Fibroblast of the aortic adventitia (primary cell): ENCODE data around the gene ARL13A. TPM values are rescaled to one million over a fixed set of nuclear protein-coding genes. Genes with fewer than 3 reads are reported as not detected.

Experiments used
- DNase-seq: peaks from one replicate; pipeline ENCODE4 v3.0.0-alpha.2; 2010; ENCODE audit warnings: low read depth
- H3K4me3 ChIP-seq: 2 replicates; pipeline ENCODE4 v1.5.1; 2011; ENCODE audit warnings: low read depth, mild to moderate bottlenecking, control low read depth, low read length, moderate library complexity
- total RNA-seq: library from RNA; depleted of rRNA; stranded (reverse); fragments of >200 nt; gene quantifications from 2 replicates; pipeline ENCODE4 v1.2.3, GENCODE V29; 2012; ENCODE audit warnings: low replicate concordance
- TF ChIP-seq, protein P1 (sequence below): IDR thresholded peaks from 2 replicates; pipeline ENCODE4 v1.5.1; 2011; ENCODE audit warnings: mild to moderate bottlenecking, low read length, control low read depth, inconsistent platforms; ENCODE audit not compliant: insufficient read depth

ARL13A gene
- total RNA-seq = not detected in 2 replicates

DNA sequence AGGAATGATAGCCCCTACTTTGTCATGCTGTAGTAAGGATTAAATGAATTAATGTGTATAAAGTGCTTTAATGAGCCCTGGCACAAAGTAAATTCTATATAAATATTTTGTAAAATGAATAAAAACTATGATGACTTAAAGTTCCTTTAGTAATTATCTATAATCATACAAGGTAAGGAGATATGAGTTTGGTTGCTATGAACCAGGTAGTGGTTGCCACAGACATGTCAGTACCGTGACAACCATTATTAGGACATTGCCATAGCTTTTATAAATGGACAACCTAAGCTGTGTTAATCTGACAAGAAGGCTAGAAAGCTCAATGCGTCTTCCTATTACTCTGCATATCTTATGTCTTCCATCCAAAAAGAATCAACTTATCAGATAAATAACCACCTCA lies at the start of gene ARL13A:
ARL13A (plus strand) TSS at position 301 of the 400 bp plus-strand sequence. CDS start 3,982 bp downstream, outside the sequence.
- TF ChIP-seq, protein P1, sequence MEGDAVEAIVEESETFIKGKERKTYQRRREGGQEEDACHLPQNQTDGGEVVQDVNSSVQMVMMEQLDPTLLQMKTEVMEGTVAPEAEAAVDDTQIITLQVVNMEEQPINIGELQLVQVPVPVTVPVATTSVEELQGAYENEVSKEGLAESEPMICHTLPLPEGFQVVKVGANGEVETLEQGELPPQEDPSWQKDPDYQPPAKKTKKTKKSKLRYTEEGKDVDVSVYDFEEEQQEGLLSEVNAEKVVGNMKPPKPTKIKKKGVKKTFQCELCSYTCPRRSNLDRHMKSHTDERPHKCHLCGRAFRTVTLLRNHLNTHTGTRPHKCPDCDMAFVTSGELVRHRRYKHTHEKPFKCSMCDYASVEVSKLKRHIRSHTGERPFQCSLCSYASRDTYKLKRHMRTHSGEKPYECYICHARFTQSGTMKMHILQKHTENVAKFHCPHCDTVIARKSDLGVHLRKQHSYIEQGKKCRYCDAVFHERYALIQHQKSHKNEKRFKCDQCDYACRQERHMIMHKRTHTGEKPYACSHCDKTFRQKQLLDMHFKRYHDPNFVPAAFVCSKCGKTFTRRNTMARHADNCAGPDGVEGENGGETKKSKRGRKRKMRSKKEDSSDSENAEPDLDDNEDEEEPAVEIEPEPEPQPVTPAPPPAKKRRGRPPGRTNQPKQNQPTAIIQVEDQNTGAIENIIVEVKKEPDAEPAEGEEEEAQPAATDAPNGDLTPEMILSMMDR = no peak
- DNase-seq = no peak
- H3K4me3 ChIP-seq = no peak within 1 kb of the TSS

DNA sequence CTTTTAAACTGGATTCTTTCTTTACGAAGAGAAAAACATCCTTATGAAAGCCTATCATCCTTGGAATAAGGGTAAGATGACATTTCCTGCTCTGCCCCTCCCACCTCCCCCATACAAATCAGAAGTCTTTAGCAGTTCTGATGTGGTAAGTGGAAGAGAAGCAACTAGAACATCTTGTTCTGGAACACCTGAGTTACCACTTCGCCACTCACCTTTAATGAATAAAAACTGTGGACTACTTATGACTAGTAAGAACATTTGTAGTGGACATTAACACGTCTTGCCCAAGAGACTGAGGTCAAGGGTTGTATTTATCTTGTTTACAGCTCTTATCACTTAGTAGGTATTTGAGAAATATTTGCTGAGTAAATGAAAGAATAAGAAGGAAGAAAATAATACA lies 45.1 kb upstream of the ARL13A start:
- no peak overlapping the region for H3K4me3 ChIP-seq
- DNase-seq = no peak
- TF ChIP-seq, protein P1 = no peak

DNA sequence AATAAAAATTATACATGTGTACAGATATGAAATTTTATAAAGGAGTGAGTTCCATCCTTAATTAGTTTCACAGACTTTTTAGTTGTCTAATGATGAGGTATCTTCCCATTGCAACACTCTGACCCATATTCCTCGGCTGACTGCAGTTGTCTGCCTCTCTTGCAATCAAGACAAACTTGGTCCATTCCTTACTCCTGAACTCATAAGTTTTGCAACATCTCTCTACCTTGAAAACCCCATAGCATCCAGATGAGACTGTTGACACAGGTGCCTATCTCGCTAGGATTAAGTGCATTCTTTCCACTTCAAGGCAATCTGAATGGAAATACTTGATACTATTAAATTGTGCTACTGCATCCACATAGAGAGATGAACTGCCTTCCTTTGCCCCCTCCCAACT lies 43.1 kb upstream of the ARL13A start:
- TF ChIP-seq, protein P1 = no peak
- DNase-seq = no peak
- H3K4me3 ChIP-seq = no peak overlapping the region

DNA sequence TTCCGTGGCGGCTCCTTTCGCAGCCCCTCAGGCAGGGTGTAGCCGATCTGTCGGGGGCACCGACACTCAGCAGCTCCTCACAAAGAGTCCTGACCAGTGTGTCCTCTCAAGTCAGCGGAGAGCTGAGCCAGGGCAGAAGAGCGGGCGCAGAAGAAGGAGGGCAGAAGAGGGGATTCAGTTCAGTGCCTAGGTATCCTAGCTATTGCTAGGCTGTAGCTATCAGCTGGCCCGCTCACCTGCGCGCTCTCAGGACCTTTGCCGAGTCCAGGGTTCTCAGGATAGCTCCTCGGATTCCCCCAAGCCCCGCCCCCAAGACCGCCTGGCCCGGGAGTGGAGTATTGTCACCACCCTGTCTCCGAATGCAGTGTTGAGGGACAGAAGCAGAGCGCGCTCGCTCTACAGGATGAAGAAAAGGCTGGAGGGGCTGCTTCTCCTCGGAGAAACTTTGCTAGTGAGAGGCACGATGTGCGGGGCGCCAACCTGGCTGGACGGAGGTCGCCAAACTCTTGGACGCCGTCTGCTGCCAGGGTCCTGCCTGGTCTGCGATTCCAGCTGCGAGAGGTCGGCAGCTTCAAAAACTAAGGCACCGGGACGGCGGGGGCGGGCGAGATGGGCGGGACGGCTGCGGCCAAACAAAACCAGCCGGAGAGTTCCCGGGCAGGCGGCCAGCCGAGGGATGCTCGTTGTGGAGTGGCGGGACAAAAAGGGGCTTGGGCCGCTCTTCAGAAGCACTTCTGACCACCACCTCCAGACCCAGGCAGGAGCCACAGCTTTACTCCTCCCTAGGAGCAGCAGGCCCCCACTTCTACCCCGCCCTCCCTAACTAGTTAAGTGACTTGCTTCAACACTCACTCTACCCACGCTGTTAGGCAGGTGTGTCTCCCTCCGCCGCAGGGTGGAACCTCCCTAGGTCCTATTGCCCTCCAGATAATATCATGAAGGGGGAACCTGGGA lies 40.6 kb upstream of the ARL13A start, which contains the start of gene XKRX:
XKRX (minus strand) TSS at position 258 of the 954 bp plus-strand sequence. CDS start 613 bp downstream, outside the sequence.
- DNase-seq = no peak
- TF ChIP-seq, protein P1 = no peak
- peak within 1 kb of the TSS; percentile 60 for H3K4me3 ChIP-seq

DNA sequence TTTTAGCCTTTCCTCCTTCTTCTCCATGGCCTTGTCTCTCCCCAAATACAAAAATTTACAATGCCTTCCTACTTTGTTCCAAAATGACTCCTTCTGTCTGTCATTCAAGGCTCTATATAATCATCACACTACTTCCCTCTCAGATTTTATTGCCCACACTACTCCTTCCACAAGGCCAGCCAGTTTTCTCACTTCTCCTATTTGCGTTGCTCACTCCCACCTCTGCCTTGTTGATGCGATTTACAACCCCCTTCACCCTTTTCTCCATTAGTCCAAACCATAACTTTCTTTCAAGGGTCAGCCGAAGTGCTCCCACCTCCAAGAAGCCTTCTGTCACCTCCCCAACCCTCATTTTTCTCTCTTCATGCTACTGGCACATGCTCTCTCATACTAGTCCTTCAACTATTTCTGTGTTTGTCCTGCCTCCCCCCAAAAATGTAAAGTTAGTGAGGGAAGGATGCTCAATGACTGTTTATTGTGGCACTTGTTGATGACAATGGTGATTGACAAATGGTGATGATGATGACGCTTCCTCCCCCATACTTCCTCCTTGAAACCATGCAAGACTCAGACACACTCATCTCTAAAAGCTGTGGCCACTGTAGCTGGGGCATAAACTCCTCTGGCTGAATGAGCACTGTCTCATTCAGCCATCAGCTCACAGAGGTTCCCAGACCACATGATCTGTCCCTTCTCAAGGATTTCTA lies 38.1 kb upstream of the ARL13A start:
- H3K4me3 ChIP-seq = no peak overlapping the region
- TF ChIP-seq, protein P1 = no peak
- no peak for DNase-seq

DNA sequence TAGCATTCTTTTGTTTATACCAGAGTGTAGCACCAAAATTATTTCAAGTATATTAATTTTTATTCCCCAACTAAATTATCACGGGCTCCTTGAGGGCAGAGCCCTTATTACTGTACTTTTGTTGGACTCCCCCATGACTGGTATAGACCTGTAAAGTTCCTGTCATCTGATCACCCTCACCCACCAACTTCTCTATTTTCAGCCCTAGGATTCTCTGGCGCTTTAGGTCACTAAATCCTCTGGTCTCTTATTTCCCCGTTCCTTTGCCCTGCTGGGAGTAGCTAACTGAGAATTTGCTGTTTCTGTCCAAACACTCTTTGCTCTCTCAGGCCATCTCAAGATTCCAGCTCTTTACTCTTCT lies 37.6 kb upstream of the ARL13A start:
- no peak overlapping the region for H3K4me3 ChIP-seq
- no peak for DNase-seq
- TF ChIP-seq, protein P1 = no peak
